Adrenal gland (tissue), 12 donors: ENCODE measurements around the gene FBXO22. TPM values are rescaled to one million over a fixed set of nuclear protein-coding genes. Genes with fewer than 3 reads are reported as not detected.
"Not testable (repeated sequence)": the region's sequence is repeated elsewhere in the genome, so short reads cannot be mapped to it uniquely, and the experiment has no call there.

Experiments used
- DNase-seq, 7 donors: peaks; one replicate each; pipeline ENCODE4 v3.0.0-alpha.2; 2019 to 2020
- H3K27ac ChIP-seq, 5 donors: fragments of 200-600 bp; sonication (generic) in 4 of 5; 1 replicate in 3 of 5; 2 replicates in 2 of 5; pipeline versions ENCODE4 v1.5.1 to v1.8.0; 2016 to 2020; ENCODE audit warnings: mild to moderate bottlenecking in 1 of 5
- H3K27me3 ChIP-seq: fragments of 200-600 bp; 2 replicates; pipeline ENCODE4 v1.8.0; 2021
- H3K36me3 ChIP-seq, 2 donors: fragments of 200-600 bp; replicated peaks in 1 of 2; 1 replicate in 1 of 2; 2 replicates in 1 of 2; pipeline versions ENCODE4 v1.5.1 to v1.8.0; 2018 to 2022
- H3K4me1 ChIP-seq, 2 donors: fragments of 200-600 bp; replicated peaks in 1 of 2; 1 replicate in 1 of 2; 2 replicates in 1 of 2; pipeline versions ENCODE4 v1.5.1 to v1.8.0; 2018 to 2021
- H3K4me3 ChIP-seq, 4 donors: fragments of 200-600 bp; sonication (generic) in 3 of 4; one replicate each; pipeline ENCODE4 v1.5.1; 2016 to 2018
- H3K9me3 ChIP-seq, 3 donors: fragments of 200-600 bp; sonication (generic) in 1 of 3; replicated peaks in 1 of 3; 1 replicate in 2 of 3; 2 replicates in 1 of 3; pipeline versions ENCODE4 v1.5.1 to v1.8.0; 2016 to 2021
- CTCF ChIP-seq, 6 experiments: fragments of 450-650 bp in 4 of 6; fragments of 200-600 bp in 2 of 6; sonication (generic) in 1 of 6; IDR thresholded peaks; 1 replicate in 5 of 6; 2 replicates in 1 of 6; pipeline versions ENCODE4 v1.5.1 to v1.8.0; 2016 to 2021; ENCODE audit warnings: antibody characterized with exemption in 6 of 6, mild to moderate bottlenecking in 2 of 6, moderate library complexity in 1 of 6
- POLR2A ChIP-seq, 2 donors: fragments of 450-650 bp; IDR thresholded peaks; one replicate each; pipeline ENCODE4 v1.6.1; 2017; ENCODE audit warnings: antibody characterized with exemption in 2 of 2, mild to moderate bottlenecking in 2 of 2, moderate library complexity in 1 of 2
- WGBS, 4 donors: extraction: QIAGEN DNeasy Blood & Tissue Kit in 2 of 4; methylation state at CpG; one replicate each; pipeline versions ENCODE4 v1.1.5 to v1.1.7; 2013 to 2017; 5-methylcytosine and 5-hydroxymethylcytosine counted together
- intact Hi-C, 2 donors: fragments of 100-400 bp; cut with DNase I; formaldehyde crosslinking; loops; one replicate each; pipeline versions ENCODE4 v1.14.1 to v1.15.0; 2022 to 2023
- polyA plus RNA-seq, 3 donors: library from polyadenylated mRNA; stranded (reverse); fragments of 200-250 nt in 2 of 3; fragments of 350-450 nt in 1 of 3; fragmentation: Illumina TruSeq in 1 of 3; extraction: RNeasy Lipid Tissue Mini Kit (QIAGEN cat#74804) in 1 of 3; gene quantifications; one replicate each; pipeline ENCODE4 v1.2.3, GENCODE V29; 2013 to 2014
- total RNA-seq, 9 donors: library from RNA; depleted of rRNA in 4 of 9; stranded (reverse); fragments of >200 nt in 4 of 9; fragments of 120-200 nt in 1 of 9; fragmentation: NEBNext Ultra II Directional in 1 of 9; extraction: Animal tissue kit (Norgen Biotek cat#: 25700) in 1 of 9; gene quantifications; one replicate each; pipeline versions ENCODE4 v1.1.0 to v1.2.4, GENCODE V29; 2013 to 2023
- donor health status: healthy with polysubstance abuse.
- donor health status: Bipolar disorder and iron deficiency.
- donor health status: DM: yes; HTN: yes; CAD: no.
- donor health status: DM: no; HTN: no; CAD: no.
- donor health status: DM: no; HTN: no; CAD: no.
- donor health status: DM: yes; HTN: yes; CAD: no.

The FBXO22 gene
- total and polyA plus RNA-seq, 12 donors = 5.1 to 40.8 (median 24.7) TPM

GRCh38 chr15:75955720-75956119, 52.0 kb downstream of the FBXO22 start:
- WGBS, 4 donors = 71 to 90% (median 82%) methylated on average over 1 of the region's 1 CpG
- no peaks in the 10 kb centered on the region for H3K36me3 ChIP-seq
- H3K9me3 ChIP-seq = no peaks in the 10 kb centered on the region
- H3K27me3 ChIP-seq = no peaks in the 10 kb centered on the region
- DNase-seq = no peak
- no peak overlapping the region for H3K4me3 ChIP-seq
- no peak overlapping the region for H3K27ac ChIP-seq
- no peak for TF ChIP-seq CTCF (IDR thresholded peaks at IDR 0.05)
- intact Hi-C loops = no loop called here
- no peaks in the 10 kb centered on the region for H3K4me1 ChIP-seq

GRCh38 chr15:75961331-75961730, 57.7 kb downstream of the FBXO22 start:
- no peak for DNase-seq
- Histone ChIP-seq H3K27ac (no peak overlapping the region), H3K9me3 (no peaks in the 10 kb centered on the region), H3K4me3 (no peak overlapping the region), H3K36me3 (no peaks in the 10 kb centered on the region), H3K4me1 (no peaks in the 10 kb centered on the region), H3K27me3 (no peaks in the 10 kb centered on the region)
- intact Hi-C loops = no loop called here
- TF ChIP-seq POLR2A (IDR thresholded peaks at IDR 0.05) (no peak), CTCF (IDR thresholded peaks at IDR 0.05) (no peak)
- WGBS, 4 donors = 89 to 100% (median 95%) methylated on average over 1 of the region's 1 CpG

- intact Hi-C loops = no loop called here
- no peaks in the 10 kb centered on the region for H3K27me3 ChIP-seq
- WGBS, 4 donors = 57 to 67% (median 60%) methylated on average over 2 of the region's 2 CpGs
These were observed 62.4 kb downstream of the FBXO22 start for GRCh38 chr15:75966073-75966472.

GRCh38 chr15:75976766-75977165, 73.1 kb downstream of the FBXO22 start:
- intact Hi-C loops, H3K36me3 ChIP-seq, H3K4me1 ChIP-seq: not testable (repeated sequence)

More at GRCh38 chr15:75966073-75966472, 62.4 kb downstream of the FBXO22 start:
- Histone ChIP-seq H3K27ac (no peak overlapping the region), H3K36me3 (no peaks in the 10 kb centered on the region), H3K9me3 (no peaks in the 10 kb centered on the region), H3K4me3 (no peak overlapping the region), H3K4me1 (no peaks in the 10 kb centered on the region)
- no peak for DNase-seq
- no peak for TF ChIP-seq POLR2A (IDR thresholded peaks at IDR 0.05)
- no peak for TF ChIP-seq CTCF (IDR thresholded peaks at IDR 0.05)

GRCh38 chr15:75981149-75981815, 77.6 kb downstream of the FBXO22 start:
- 66 to 70% (median 68%) methylated on average over 2 of the region's 2 CpGs for WGBS, 4 donors
- H3K27me3 ChIP-seq = peaks cover 5% of the 10 kb centered on the region
- TF ChIP-seq CTCF (IDR thresholded peaks at IDR 0.05) = no peak
- no peak for TF ChIP-seq POLR2A (IDR thresholded peaks at IDR 0.05)

More at GRCh38 chr15:75976766-75977165, 73.1 kb downstream of the FBXO22 start:
- not testable (repeated sequence) for H3K27ac ChIP-seq, H3K9me3 ChIP-seq, H3K27me3 ChIP-seq, DNase-seq, H3K4me3 ChIP-seq
- 50 to 90% (median 85%) methylated on average over 1 to 3 of the region's 3 CpGs; no CpG with 5 or more reads in 1 of the 4 donors for WGBS, 4 donors

More at GRCh38 chr15:75981149-75981815, 77.6 kb downstream of the FBXO22 start:
- intact Hi-C loops = no loop called here
- H3K4me1 ChIP-seq = no peaks in the 10 kb centered on the region
- H3K4me3 ChIP-seq = no peak overlapping the region
- H3K27ac ChIP-seq = no peak overlapping the region
- H3K36me3 ChIP-seq = no peaks in the 10 kb centered on the region
- no peak for DNase-seq
- peaks cover 0 to 7% (median 0%) of the 10 kb centered on the region in 3 donors for H3K9me3 ChIP-seq
